Osteoblast (primary cell): ENCODE data around the gene ATG14. TPM values are rescaled to one million over a fixed set of nuclear protein-coding genes. Genes with fewer than 3 reads are reported as not detected.

Experiments used
- DNase-seq: peaks from one replicate; pipeline ENCODE4 v3.0.0; 2011; ENCODE audit warnings: low spot score, mixed read lengths; ENCODE audit not compliant: insufficient read length; ENCODE audit errors: missing footprints
- H2AFZ ChIP-seq: 2 replicates; pipeline ENCODE4 v1.6.0; 2011; ENCODE audit warnings: mild to moderate bottlenecking, low read length
- H3K27ac ChIP-seq: 2 replicates; pipeline ENCODE4 v1.5.1; 2011; ENCODE audit warnings: mild to moderate bottlenecking, low read depth, low read length, moderate library complexity
- H3K27me3 ChIP-seq: 2 replicates; pipeline ENCODE4 v1.6.0; 2012; ENCODE audit warnings: mild to moderate bottlenecking, control low read depth, inconsistent platforms, low read length, moderate library complexity; ENCODE audit not compliant: insufficient read depth
- H3K36me3 ChIP-seq: 2 replicates; pipeline ENCODE4 v1.5.1; 2011; ENCODE audit warnings: mild to moderate bottlenecking, low read length, control low read depth, moderate library complexity; ENCODE audit not compliant: insufficient read depth
- H3K4me1 ChIP-seq: 2 replicates; pipeline ENCODE4 v1.5.1; 2011; ENCODE audit warnings: mild to moderate bottlenecking, low read length, control low read depth, moderate library complexity; ENCODE audit not compliant: insufficient read depth
- H3K4me2 ChIP-seq: 2 replicates; pipeline ENCODE4 v1.6.0; 2011; ENCODE audit warnings: mild to moderate bottlenecking, low read length; ENCODE audit not compliant: insufficient read depth
- H3K4me3 ChIP-seq: fragments of 200-600 bp; sonication (generic); 3 replicates; pipeline ENCODE4 v1.5.1; 2012; ENCODE audit warnings: mild to moderate bottlenecking, low read length, inconsistent platforms; ENCODE audit not compliant: insufficient read depth
- H3K79me2 ChIP-seq: 2 replicates; pipeline ENCODE4 v1.6.0; 2012; ENCODE audit warnings: mild to moderate bottlenecking, low read length, control low read depth, inconsistent platforms; ENCODE audit not compliant: insufficient read depth
- H3K9me3 ChIP-seq: 2 replicates; pipeline ENCODE4 v1.5.1; 2011; ENCODE audit warnings: low read depth, low read length, control low read depth
- H4K20me1 ChIP-seq: 2 replicates; pipeline ENCODE4 v1.6.0; 2012; ENCODE audit warnings: mild to moderate bottlenecking, low read length, control low read depth; ENCODE audit not compliant: insufficient read depth
- CTCF ChIP-seq: IDR thresholded peaks from 2 replicates; pipeline ENCODE4 v1.5.1; 2011; ENCODE audit warnings: mild to moderate bottlenecking, low read depth, low read length, moderate library complexity; ENCODE audit errors: extremely low read depth
- total RNA-seq: library from RNA; depleted of rRNA; stranded (reverse); fragments of >200 nt; gene quantifications from 2 replicates; pipeline ENCODE4 v1.2.3, GENCODE V29; 2012

The ATG14 gene
- total RNA-seq, 1 donor, result 21.7 TPM

DNA sequence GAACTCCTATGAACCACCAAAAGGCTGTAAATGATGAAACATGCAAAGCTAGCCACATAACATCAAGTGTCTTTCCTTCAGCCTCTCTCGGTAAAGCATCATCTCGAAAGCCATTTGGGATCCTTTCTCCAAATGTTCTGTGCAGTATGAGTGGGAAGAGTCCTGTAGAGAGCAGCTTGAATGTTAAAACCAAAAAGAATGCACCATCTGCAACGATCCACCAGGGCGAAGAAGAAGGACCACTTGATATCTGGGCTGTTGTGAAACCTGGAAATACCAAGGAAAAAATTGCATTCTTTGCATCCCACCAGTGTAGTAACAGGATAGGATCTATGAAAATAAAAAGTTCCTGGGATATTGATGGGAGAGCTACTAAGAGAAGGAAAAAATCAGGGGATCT is 61.2 kb downstream of the ATG14 start:
- H3K27me3 ChIP-seq, result no peaks in the 10 kb centered on the region
- peak; percentile 68 for DNase-seq
- peaks cover 39% of the 10 kb centered on the region for H3K79me2 ChIP-seq
- no peak for TF ChIP-seq CTCF
- H3K4me1 ChIP-seq, result no peaks in the 10 kb centered on the region
- no peaks in the 10 kb centered on the region for H3K9me3 ChIP-seq
- H2AFZ ChIP-seq, result no peak overlapping the region
- no peak overlapping the region for H3K27ac ChIP-seq
- no peak overlapping the region for H3K4me2 ChIP-seq
- H3K36me3 ChIP-seq, result peaks cover 31% of the 10 kb centered on the region
- H4K20me1 ChIP-seq, result peaks cover 15% of the 10 kb centered on the region
- no peak overlapping the region for H3K4me3 ChIP-seq

GRCh38 chr14:55349565-55349964 is 62.1 kb downstream of the ATG14 start:
- Histone ChIP-seq H3K4me1 (no peaks in the 10 kb centered on the region), H3K27ac (no peak overlapping the region), H4K20me1 (peaks cover 23% of the 10 kb centered on the region), H2AFZ (no peak overlapping the region), H3K4me3 (no peak overlapping the region), H3K79me2 (peaks cover 48% of the 10 kb centered on the region), H3K36me3 (peaks cover 25% of the 10 kb centered on the region), H3K9me3 (no peaks in the 10 kb centered on the region), H3K27me3 (no peaks in the 10 kb centered on the region), H3K4me2 (no peak overlapping the region)
- no peak for TF ChIP-seq CTCF
- no peak for DNase-seq

DNA sequence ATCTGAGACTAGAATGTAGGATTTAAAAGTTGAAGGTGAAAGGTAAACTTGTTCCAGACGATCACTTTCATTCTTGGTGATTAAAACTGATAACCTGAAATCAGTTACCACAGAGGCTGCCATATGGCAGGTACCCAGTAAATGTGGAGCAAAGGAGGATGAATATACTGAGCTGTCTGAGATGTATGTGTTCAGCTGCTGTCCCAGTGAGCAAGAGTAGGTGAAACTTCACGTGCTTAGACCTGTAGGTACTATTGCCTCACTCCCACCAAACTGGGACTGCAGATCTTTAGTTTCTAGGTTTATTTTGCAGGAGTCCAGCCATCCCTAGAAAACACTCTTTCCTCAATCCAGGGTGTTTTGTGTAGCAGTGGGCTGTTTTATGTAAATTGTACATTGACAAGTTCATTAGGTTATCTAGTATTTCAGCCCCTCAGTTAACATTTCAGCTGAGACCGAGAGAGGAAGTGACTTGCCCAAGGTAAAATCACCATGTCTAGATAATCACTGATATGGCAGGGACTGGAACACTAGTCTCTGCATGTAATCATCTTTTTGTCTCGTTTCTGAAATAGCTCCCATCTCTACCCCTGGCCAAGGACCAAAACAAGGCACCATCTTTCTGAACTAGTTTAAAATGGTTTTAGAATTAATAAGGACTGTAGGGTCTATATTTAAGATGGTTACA is 62.7 kb downstream of the ATG14 start:
- Histone ChIP-seq H2AFZ (no peak overlapping the region), H3K4me3 (no peak overlapping the region), H3K79me2 (peaks cover 52% of the 10 kb centered on the region), H4K20me1 (peaks cover 24% of the 10 kb centered on the region), H3K9me3 (no peaks in the 10 kb centered on the region), H3K27ac (no peak overlapping the region), H3K36me3 (peaks cover 25% of the 10 kb centered on the region), H3K27me3 (no peaks in the 10 kb centered on the region), H3K4me1 (no peaks in the 10 kb centered on the region), H3K4me2 (no peak overlapping the region)
- DNase-seq, result no peak
- TF ChIP-seq CTCF, result no peak

DNA sequence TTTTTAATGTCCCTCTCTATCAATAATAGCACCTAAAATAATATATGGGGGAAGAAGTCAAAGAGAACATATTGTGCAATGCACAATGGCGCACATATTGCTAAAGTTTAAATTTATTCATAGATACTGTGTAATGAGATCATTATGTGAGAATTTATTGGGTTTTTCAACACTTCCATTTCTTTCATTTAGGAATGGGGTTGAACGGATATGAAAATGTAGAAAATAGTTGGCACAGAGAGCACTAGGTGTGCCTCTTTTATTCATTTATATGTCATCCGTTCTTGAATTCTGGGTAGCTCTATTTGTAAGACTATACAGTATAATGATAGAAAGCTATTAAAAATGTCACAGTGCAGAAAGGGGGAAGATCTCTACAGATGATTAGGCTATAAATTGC is 63.9 kb downstream of the ATG14 start:
- no peak overlapping the region for H3K27ac ChIP-seq
- no peak for DNase-seq
- H3K36me3 ChIP-seq, result peaks cover 25% of the 10 kb centered on the region
- no peaks in the 10 kb centered on the region for H3K9me3 ChIP-seq
- TF ChIP-seq CTCF, result no peak
- H3K4me1 ChIP-seq, result no peaks in the 10 kb centered on the region
- H3K4me2 ChIP-seq, result no peak overlapping the region
- H3K79me2 ChIP-seq, result peaks cover 62% of the 10 kb centered on the region
- H3K4me3 ChIP-seq, result no peak overlapping the region
- no peak overlapping the region for H2AFZ ChIP-seq
- no peaks in the 10 kb centered on the region for H3K27me3 ChIP-seq
- H4K20me1 ChIP-seq, result peaks cover 24% of the 10 kb centered on the region
